Measurements from ENCODE around the gene PLEKHH1. TPM values are rescaled to one million over a fixed set of nuclear protein-coding genes. Genes with fewer than 3 reads are reported as not detected.

The PLEKHH1 gene
- total and polyA plus RNA-seq, 8 donors: 1.2 to 19.2 (median 15.3) TPM

GRCh38 chr14:67544590-67544989 lies 11.5 kb downstream of the PLEKHH1 start:
- Histone ChIP-seq H3K27me3 (peaks cover 0 to 38% of the 10 kb centered on the region in 2 donors), H3K36me3 (no peaks in the 10 kb centered on the region), H3K4me1 (no peaks in the 10 kb centered on the region), H3K9me3 (no peaks in the 10 kb centered on the region), H3K4me3 (no peak overlapping the region), H3K27ac (no peak overlapping the region)
- DNase-seq: no peak
- TF ChIP-seq CTCF (IDR thresholded peaks at IDR 0.05): no peak
- ATAC-seq: no peak
- intact Hi-C loops (cut with DNase I): no loop called here

- no peaks in the 10 kb centered on the region for H3K9me3 ChIP-seq
- TF ChIP-seq CTCF (IDR thresholded peaks at IDR 0.05): no peak
- no peaks in the 10 kb centered on the region for H3K4me1 ChIP-seq
- no peaks in the 10 kb centered on the region for H3K36me3 ChIP-seq
- no peak for DNase-seq
- no peak overlapping the region for H3K27ac ChIP-seq
- intact Hi-C loops (cut with DNase I): no loop called here
- ATAC-seq: no peak
- no peak overlapping the region for H3K4me3 ChIP-seq
- peaks cover 0 to 14% of the 10 kb centered on the region in 2 donors for H3K27me3 ChIP-seq
Measured at GRCh38 chr14:67547224-67547780, 14.2 kb downstream of the PLEKHH1 start.

- no peak overlapping the region for H3K27ac ChIP-seq
- no peak overlapping the region for H3K4me3 ChIP-seq
- intact Hi-C loops (cut with DNase I): no loop called here
- no peaks in the 10 kb centered on the region for H3K36me3 ChIP-seq
- no peaks in the 10 kb centered on the region for H3K27me3 ChIP-seq
- H3K4me1 ChIP-seq: no peaks in the 10 kb centered on the region
- TF ChIP-seq CTCF (IDR thresholded peaks at IDR 0.05): no peak
- DNase-seq: no peak
- no peaks in the 10 kb centered on the region for H3K9me3 ChIP-seq
- no peak for ATAC-seq
Measured at GRCh38 chr14:67549734-67550133, 16.6 kb downstream of the PLEKHH1 start.

- Histone ChIP-seq H3K4me1 (no peaks in the 10 kb centered on the region), H3K9me3 (no peaks in the 10 kb centered on the region), H3K4me3 (no peak overlapping the region), H3K36me3 (no peaks in the 10 kb centered on the region), H3K27ac (no peak overlapping the region), H3K27me3 (no peaks in the 10 kb centered on the region)
- TF ChIP-seq CTCF (IDR thresholded peaks at IDR 0.05): no peak
- ATAC-seq (no peak), DNase-seq (no peak)
- intact Hi-C loops (cut with DNase I): no loop called here
Measured at GRCh38 chr14:67551123-67551522, 18.0 kb downstream of the PLEKHH1 start.

GRCh38 chr14:67551940-67552339 lies 18.9 kb downstream of the PLEKHH1 start:
- no peak overlapping the region for H3K4me3 ChIP-seq
- no peaks in the 10 kb centered on the region for H3K4me1 ChIP-seq
- H3K36me3 ChIP-seq: no peaks in the 10 kb centered on the region
- no peak for TF ChIP-seq CTCF (IDR thresholded peaks at IDR 0.05)
- H3K9me3 ChIP-seq: no peaks in the 10 kb centered on the region
- ATAC-seq (no peak), DNase-seq (peak in 1 of 4 donors; percentile 23)
- no peak overlapping the region for H3K27ac ChIP-seq
- intact Hi-C loops (cut with DNase I): no loop called here
- H3K27me3 ChIP-seq: no peaks in the 10 kb centered on the region
